Epithelial cell of esophagus (primary cell): ENCODE results near the gene TENM4.

Source experiments
- DNase-seq: peaks from one replicate; pipeline ENCODE4 v3.0.0; 2010; ENCODE audit warnings: low read depth
- H3K4me3 ChIP-seq: 2 replicates; pipeline ENCODE4 v1.5.1; 2011; ENCODE audit warnings: mild to moderate bottlenecking, low read length, control low read depth
- CTCF ChIP-seq: IDR thresholded peaks from 2 replicates; pipeline ENCODE4 v1.5.1; 2011; ENCODE audit warnings: low read depth, mild to moderate bottlenecking, low read length, control low read depth, inconsistent platforms; ENCODE audit not compliant: insufficient read depth; ENCODE audit errors: missing control alignments

The TENM4 gene

GRCh38 chr11:79362821-79363220 lies 78.0 kb downstream of the TENM4 start:
- no peak for TF ChIP-seq CTCF

GRCh38 chr11:79362206-79362757 lies 78.5 kb downstream of the TENM4 start:
- TF ChIP-seq CTCF, result no peak
- DNase-seq, result no peak
- no peak overlapping the region for H3K4me3 ChIP-seq

More at GRCh38 chr11:79362821-79363220, 78.0 kb downstream of the TENM4 start:
- peak; percentile 86 for DNase-seq
- H3K4me3 ChIP-seq, result no peak overlapping the region

- TF ChIP-seq CTCF, result no peak
- DNase-seq, result no peak
Observed at GRCh38 chr11:79358258-79358657, 82.6 kb downstream of the TENM4 start.

GRCh38 chr11:79353706-79354105 lies 87.1 kb downstream of the TENM4 start:
- DNase-seq, result no peak
- no peak for TF ChIP-seq CTCF
- H3K4me3 ChIP-seq, result no peak overlapping the region

More at GRCh38 chr11:79358258-79358657, 82.6 kb downstream of the TENM4 start:
- no peak overlapping the region for H3K4me3 ChIP-seq

- no peak for DNase-seq
- no peak overlapping the region for H3K4me3 ChIP-seq
- TF ChIP-seq CTCF, result no peak
Observed at GRCh38 chr11:79352349-79352703, 88.5 kb downstream of the TENM4 start.

- H3K4me3 ChIP-seq, result no peak overlapping the region
- no peak for TF ChIP-seq CTCF
- DNase-seq, result no peak
Observed at GRCh38 chr11:79348976-79349682, 91.7 kb downstream of the TENM4 start.

GRCh38 chr11:79346021-79346420 lies 94.8 kb downstream of the TENM4 start:
- no peak overlapping the region for H3K4me3 ChIP-seq
- no peak for TF ChIP-seq CTCF
- no peak for DNase-seq
